ENCODE data around the gene IGFN1. TPM values are rescaled to one million over a fixed set of nuclear protein-coding genes. Genes with fewer than 3 reads are reported as not detected.
"Not testable (repeated sequence)": the region's sequence is repeated elsewhere in the genome, so short reads cannot be mapped to it uniquely, and the experiment has no call there.

Gene IGFN1
- total RNA-seq, 8 experiments from 2014 or later = 0.05 to 1.8 (median 0.43) TPM

- H3K4me3 ChIP-seq = no peak overlapping the region
- H3K27ac ChIP-seq = no peak overlapping the region
- in situ Hi-C loops (cut with MboI; ENCODE audit: low pct_unique_long_range_greater_than_20kb in 2 of 9, low sequenced_read_pairs in 9 of 9, unreplicated experiment in 9 of 9) = no loop called here
- no peak for ATAC-seq (replicated peaks in 6 of 8)
- WGBS, 10 experiments = 40 to 100% (median 87%) methylated on average over 1 to 4 of the region's 4 CpGs; no CpG with 5 or more reads in 4 of the 10 experiments
- peaks cover 8 to 9% of the 10 kb centered on the region in 2 donors for H3K4me1 ChIP-seq (replicated peaks in 1 of 2)
Observed at GRCh38 chr1:201149400-201149799, 41.2 kb upstream of the IGFN1 start.

- 0 to 20% (median 6%) methylated on average over 1 to 9 of the region's 37 CpGs; no CpG with 5 or more reads in 3 of the 10 experiments for WGBS, 10 experiments
- in situ Hi-C loops (cut with MboI; ENCODE audit: low pct_unique_long_range_greater_than_20kb in 2 of 9, low sequenced_read_pairs in 9 of 9, unreplicated experiment in 9 of 9) = no loop called here
- Histone ChIP-seq H3K4me3 (peak overlapping the region; percentile 84 to 97 (median 96)), H3K4me1 (replicated peaks in 1 of 2) (peaks cover 13 to 14% of the 10 kb centered on the region in 2 donors), H3K27ac (peak overlapping the region; percentile 53 to 80)
- peak; percentile 84 to 91 (median 87) for ATAC-seq (replicated peaks in 6 of 8)
Observed at GRCh38 chr1:201153474-201154388, 36.9 kb upstream of the IGFN1 start.

GRCh38 chr1:201154389-201155165 is 36.0 kb upstream of the IGFN1 start, which contains the start of gene TMEM9:
TSS of gene TMEM9 (minus strand) at chr1:201154474. CDS start at chr1:201153923, 551 bp downstream.
- H3K4me1 ChIP-seq (replicated peaks in 1 of 2) = peaks cover 13 to 14% of the 10 kb centered on the region in 2 donors
- in situ Hi-C loops (cut with MboI; ENCODE audit: low pct_unique_long_range_greater_than_20kb in 2 of 9, low sequenced_read_pairs in 9 of 9, unreplicated experiment in 9 of 9) = no loop called here
- WGBS, 10 experiments = 0 to 56% (median 22%) methylated on average over 1 to 21 of the region's 31 CpGs; no CpG with 5 or more reads in 3 of the 10 experiments
- H3K4me3 ChIP-seq = peak within 1 kb of the TSS; percentile 84 to 97 (median 96)
- peak; percentile 96 to 97 (median 96) for ATAC-seq (replicated peaks in 6 of 8)
- peak within 1 kb of the TSS; percentile 53 to 80 for H3K27ac ChIP-seq

GRCh38 chr1:201155354-201155753 is 35.3 kb upstream of the IGFN1 start:
- no peak for ATAC-seq (replicated peaks in 6 of 8)
- 63 to 100% (median 71%) methylated on average over 1 to 2 of the region's 2 CpGs; no CpG with 5 or more reads in 5 of the 10 experiments for WGBS, 10 experiments
- no peak overlapping the region for H3K27ac ChIP-seq
- in situ Hi-C loops (cut with MboI; ENCODE audit: low pct_unique_long_range_greater_than_20kb in 2 of 9, low sequenced_read_pairs in 9 of 9, unreplicated experiment in 9 of 9) = no loop called here
- H3K4me3 ChIP-seq = no peak overlapping the region
- H3K4me1 ChIP-seq (replicated peaks in 1 of 2) = peaks cover 13 to 14% of the 10 kb centered on the region in 2 donors

- WGBS, 10 experiments = 66 to 100% (median 86%) methylated on average over 1 to 3 of the region's 3 CpGs; no CpG with 5 or more reads in 3 of the 10 experiments
- Histone ChIP-seq H3K4me3 (no peak overlapping the region), H3K27ac (no peak overlapping the region), H3K4me1 (replicated peaks in 1 of 2) (peaks cover 13 to 14% of the 10 kb centered on the region in 2 donors)
- no peak for ATAC-seq (replicated peaks in 6 of 8)
- in situ Hi-C loops (cut with MboI; ENCODE audit: low pct_unique_long_range_greater_than_20kb in 2 of 9, low sequenced_read_pairs in 9 of 9, unreplicated experiment in 9 of 9) = no loop called here
Observed at GRCh38 chr1:201156346-201156745, 34.3 kb upstream of the IGFN1 start.

- Histone ChIP-seq H3K4me3 (no peak overlapping the region), H3K27ac (no peak overlapping the region), H3K4me1 (replicated peaks in 1 of 2) (peaks cover 13 to 14% of the 10 kb centered on the region in 2 donors)
- in situ Hi-C loops (cut with MboI; ENCODE audit: low pct_unique_long_range_greater_than_20kb in 2 of 9, low sequenced_read_pairs in 9 of 9, unreplicated experiment in 9 of 9) = no loop called here
- ATAC-seq (replicated peaks in 6 of 8) = no peak
Observed at GRCh38 chr1:201156819-201157218, 33.8 kb upstream of the IGFN1 start.

- 83 to 94% (median 90%) methylated on average over 1 to 2 of the region's 2 CpGs; no CpG with 5 or more reads in 6 of the 10 experiments for WGBS, 10 experiments
- no peak overlapping the region for H3K4me3 ChIP-seq
- H3K4me1 ChIP-seq (replicated peaks in 1 of 2) = peaks cover 9 to 11% of the 10 kb centered on the region in 2 donors
- ATAC-seq (replicated peaks in 6 of 8) = no peak
- H3K27ac ChIP-seq = no peak overlapping the region
- in situ Hi-C loops (cut with MboI; ENCODE audit: low pct_unique_long_range_greater_than_20kb in 2 of 9, low sequenced_read_pairs in 9 of 9, unreplicated experiment in 9 of 9) = no loop called here
Observed at GRCh38 chr1:201157949-201158348, 32.7 kb upstream of the IGFN1 start.

- in situ Hi-C loops (cut with MboI; ENCODE audit: low pct_unique_long_range_greater_than_20kb in 2 of 9, low sequenced_read_pairs in 9 of 9, unreplicated experiment in 9 of 9); H3K27ac ChIP-seq; ATAC-seq (replicated peaks in 6 of 8); H3K4me3 ChIP-seq: not testable (repeated sequence)
- H3K4me1 ChIP-seq (replicated peaks in 1 of 2) = peaks cover 10 to 18% of the 10 kb centered on the region in 2 donors
- 90 to 100% (median 100%) methylated on average over 1 to 8 of the region's 8 CpGs; no CpG with 5 or more reads in 3 of the 10 experiments for WGBS, 10 experiments
Observed at GRCh38 chr1:201163036-201163435, 27.6 kb upstream of the IGFN1 start.

- H3K4me3 ChIP-seq = no peak overlapping the region
- peak in 1 of 8 experiments; percentile 24 for ATAC-seq (replicated peaks in 6 of 8)
- WGBS, 10 experiments = 16 to 92% (median 63%) methylated on average over 2 to 4 of the region's 4 CpGs
Observed at GRCh38 chr1:201163707-201164106, 26.9 kb upstream of the IGFN1 start.

GRCh38 chr1:201164645-201165044 is 26.0 kb upstream of the IGFN1 start:
- Histone ChIP-seq H3K4me3 (no peak overlapping the region), H3K27ac (peak overlapping the region in 1 of 2 donors; percentile 14), H3K4me1 (replicated peaks in 1 of 2) (peaks cover 12 to 21% of the 10 kb centered on the region in 2 donors)
- ATAC-seq (replicated peaks in 6 of 8) = peak in 5 of 8 experiments; percentile 83 to 92 (median 89)
- WGBS, 10 experiments = 8 to 70% (median 31%) methylated on average over 2 to 7 of the region's 7 CpGs; no CpG with 5 or more reads in 1 of the 10 experiments
- in situ Hi-C loops (cut with MboI; ENCODE audit: low pct_unique_long_range_greater_than_20kb in 2 of 9, low sequenced_read_pairs in 9 of 9, unreplicated experiment in 9 of 9) = no loop called here

More at GRCh38 chr1:201163707-201164106, 26.9 kb upstream of the IGFN1 start:
- Histone ChIP-seq H3K27ac (no peak overlapping the region), H3K4me1 (replicated peaks in 1 of 2) (peaks cover 10 to 18% of the 10 kb centered on the region in 2 donors)
- in situ Hi-C loops (cut with MboI; ENCODE audit: low pct_unique_long_range_greater_than_20kb in 2 of 9, low sequenced_read_pairs in 9 of 9, unreplicated experiment in 9 of 9) = no loop called here

- WGBS, 10 experiments = 61 to 91% (median 67%) methylated on average over 1 to 13 of the region's 13 CpGs
- H3K27ac ChIP-seq = no peak overlapping the region
- H3K4me1 ChIP-seq (replicated peaks in 1 of 2) = peaks cover 22 to 33% of the 10 kb centered on the region in 2 donors
- ATAC-seq (replicated peaks in 6 of 8) = no peak
- in situ Hi-C loops (cut with MboI; ENCODE audit: low pct_unique_long_range_greater_than_20kb in 2 of 9, low sequenced_read_pairs in 9 of 9, unreplicated experiment in 9 of 9) = no loop called here
- H3K4me3 ChIP-seq = no peak overlapping the region
Observed at GRCh38 chr1:201167041-201167991, 23.3 kb upstream of the IGFN1 start.

GRCh38 chr1:201169203-201169602 is 21.4 kb upstream of the IGFN1 start:
- in situ Hi-C loops (cut with MboI; ENCODE audit: low pct_unique_long_range_greater_than_20kb in 2 of 9, low sequenced_read_pairs in 9 of 9, unreplicated experiment in 9 of 9) = no loop called here
- H3K27ac ChIP-seq = no peak overlapping the region
- H3K4me1 ChIP-seq (replicated peaks in 1 of 2) = peaks cover 18 to 39% of the 10 kb centered on the region in 2 donors
- ATAC-seq (replicated peaks in 6 of 8) = no peak
- no peak overlapping the region for H3K4me3 ChIP-seq
- 40 to 93% (median 80%) methylated on average over 1 to 3 of the region's 3 CpGs for WGBS, 10 experiments
